ENCODE data around the gene NEDD9. TPM values are rescaled to one million over a fixed set of nuclear protein-coding genes. Genes with fewer than 3 reads are reported as not detected.
A peak's percentile ranks its signal among the peaks of the same experiment; 100 is the strongest.

The NEDD9 gene
- total and polyA plus RNA-seq, 2 of the 13 experiments (the other 11 are each of a cell fraction or from before 2014, with no cell fraction given): 27.1 to 389 TPM

DNA sequence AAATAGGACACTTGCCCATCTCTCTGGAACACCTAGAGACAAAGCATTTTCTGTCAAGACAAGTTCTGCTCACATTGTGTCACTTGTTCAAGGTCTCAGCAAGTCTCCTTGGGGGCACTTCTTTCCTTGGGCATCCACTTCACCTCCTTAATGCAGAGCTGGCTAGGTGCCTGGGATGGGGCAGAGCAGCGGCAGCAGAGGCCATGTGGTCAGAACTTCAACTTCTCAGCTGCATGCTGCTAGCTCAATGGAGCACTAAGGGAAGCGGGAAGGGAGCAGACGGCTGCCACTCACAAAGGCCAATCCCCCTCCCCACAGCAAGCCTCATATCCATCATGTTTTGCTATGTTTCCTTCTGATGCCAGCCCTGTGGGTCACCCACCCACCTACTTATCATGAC lies 31.5 kb downstream of the NEDD9 start (continued):
- no peak for TF ChIP-seq ZNF792 (CRISPR knock-in tag; IDR thresholded peaks at IDR 0.05)
- no peak for TF ChIP-seq THAP11 (CRISPR knock-in tag; IDR thresholded peaks at IDR 0.05)
- TF ChIP-seq, protein P1, sequence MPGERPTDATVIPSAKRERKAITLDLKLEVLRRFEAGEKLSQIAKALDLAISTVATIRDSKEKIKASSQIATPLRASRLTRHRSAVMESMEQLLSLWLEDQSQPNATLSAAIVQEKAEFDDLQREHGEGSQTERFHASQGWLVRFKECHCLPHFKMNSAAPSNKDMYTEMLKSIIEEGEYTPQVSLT (CRISPR knock-in tag; IDR thresholded peaks at IDR 0.05; ENCODE audit: borderline replicate concordance, low read depth): no peak
- no peak for TF ChIP-seq ZSCAN9 (CRISPR knock-in tag; IDR thresholded peaks at IDR 0.05; ENCODE audit: borderline replicate concordance)
- TF ChIP-seq PHF20 (CRISPR knock-in tag; IDR thresholded peaks at IDR 0.05): no peak
- no peak for TF ChIP-seq CREB1 (IDR thresholded peaks at IDR 0.05)
- no peak for TF ChIP-seq CREB1 (CRISPR knock-in tag; IDR thresholded peaks at IDR 0.05)
- TF ChIP-seq NFKB2 (CRISPR knock-in tag; IDR thresholded peaks at IDR 0.05; ENCODE audit: borderline replicate concordance): no peak
- no peak for TF ChIP-seq ZNF709 (CRISPR knock-in tag; IDR thresholded peaks at IDR 0.05)
- TF ChIP-seq JUND (CRISPR knock-in tag; IDR thresholded peaks at IDR 0.05): no peak
- no peak for TF ChIP-seq ZNF83 (CRISPR knock-in tag; IDR thresholded peaks at IDR 0.05; ENCODE audit: borderline replicate concordance)
- no peak for TF ChIP-seq HOXA3 (CRISPR knock-in tag; IDR thresholded peaks at IDR 0.05)
- TF ChIP-seq ZIK1 (CRISPR knock-in tag; IDR thresholded peaks at IDR 0.05; ENCODE audit: borderline replicate concordance, low read depth): no peak
- TF ChIP-seq MIER3 (CRISPR knock-in tag; IDR thresholded peaks at IDR 0.05; ENCODE audit: borderline replicate concordance): no peak
- TF ChIP-seq NBN (conservative IDR thresholded peaks at IDR 0.05): no peak
- TF ChIP-seq ZFY (CRISPR knock-in tag; IDR thresholded peaks at IDR 0.05): no peak
- TF ChIP-seq CHD2 (IDR thresholded peaks at IDR 0.05; ENCODE audit: low read depth, low read length): no peak
- TF ChIP-seq, protein P2, sequence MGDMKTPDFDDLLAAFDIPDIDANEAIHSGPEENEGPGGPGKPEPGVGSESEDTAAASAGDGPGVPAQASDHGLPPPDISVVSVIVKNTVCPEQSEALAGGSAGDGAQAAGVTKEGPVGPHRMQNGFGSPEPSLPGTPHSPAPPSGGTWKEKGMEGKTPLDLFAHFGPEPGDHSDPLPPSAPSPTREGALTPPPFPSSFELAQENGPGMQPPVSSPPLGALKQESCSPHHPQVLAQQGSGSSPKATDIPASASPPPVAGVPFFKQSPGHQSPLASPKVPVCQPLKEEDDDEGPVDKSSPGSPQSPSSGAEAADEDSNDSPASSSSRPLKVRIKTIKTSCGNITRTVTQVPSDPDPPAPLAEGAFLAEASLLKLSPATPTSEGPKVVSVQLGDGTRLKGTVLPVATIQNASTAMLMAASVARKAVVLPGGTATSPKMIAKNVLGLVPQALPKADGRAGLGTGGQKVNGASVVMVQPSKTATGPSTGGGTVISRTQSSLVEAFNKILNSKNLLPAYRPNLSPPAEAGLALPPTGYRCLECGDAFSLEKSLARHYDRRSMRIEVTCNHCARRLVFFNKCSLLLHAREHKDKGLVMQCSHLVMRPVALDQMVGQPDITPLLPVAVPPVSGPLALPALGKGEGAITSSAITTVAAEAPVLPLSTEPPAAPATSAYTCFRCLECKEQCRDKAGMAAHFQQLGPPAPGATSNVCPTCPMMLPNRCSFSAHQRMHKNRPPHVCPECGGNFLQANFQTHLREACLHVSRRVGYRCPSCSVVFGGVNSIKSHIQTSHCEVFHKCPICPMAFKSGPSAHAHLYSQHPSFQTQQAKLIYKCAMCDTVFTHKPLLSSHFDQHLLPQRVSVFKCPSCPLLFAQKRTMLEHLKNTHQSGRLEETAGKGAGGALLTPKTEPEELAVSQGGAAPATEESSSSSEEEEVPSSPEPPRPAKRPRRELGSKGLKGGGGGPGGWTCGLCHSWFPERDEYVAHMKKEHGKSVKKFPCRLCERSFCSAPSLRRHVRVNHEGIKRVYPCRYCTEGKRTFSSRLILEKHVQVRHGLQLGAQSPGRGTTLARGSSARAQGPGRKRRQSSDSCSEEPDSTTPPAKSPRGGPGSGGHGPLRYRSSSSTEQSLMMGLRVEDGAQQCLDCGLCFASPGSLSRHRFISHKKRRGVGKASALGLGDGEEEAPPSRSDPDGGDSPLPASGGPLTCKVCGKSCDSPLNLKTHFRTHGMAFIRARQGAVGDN (CRISPR knock-in tag; IDR thresholded peaks at IDR 0.05): peak; percentile 68
- no peak for TF ChIP-seq ZNF75D (CRISPR knock-in tag; IDR thresholded peaks at IDR 0.05; ENCODE audit: borderline replicate concordance)
- TF ChIP-seq, protein P3, sequence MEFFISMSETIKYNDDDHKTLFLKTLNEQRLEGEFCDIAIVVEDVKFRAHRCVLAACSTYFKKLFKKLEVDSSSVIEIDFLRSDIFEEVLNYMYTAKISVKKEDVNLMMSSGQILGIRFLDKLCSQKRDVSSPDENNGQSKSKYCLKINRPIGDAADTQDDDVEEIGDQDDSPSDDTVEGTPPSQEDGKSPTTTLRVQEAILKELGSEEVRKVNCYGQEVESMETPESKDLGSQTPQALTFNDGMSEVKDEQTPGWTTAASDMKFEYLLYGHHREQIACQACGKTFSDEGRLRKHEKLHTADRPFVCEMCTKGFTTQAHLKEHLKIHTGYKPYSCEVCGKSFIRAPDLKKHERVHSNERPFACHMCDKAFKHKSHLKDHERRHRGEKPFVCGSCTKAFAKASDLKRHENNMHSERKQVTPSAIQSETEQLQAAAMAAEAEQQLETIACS (CRISPR knock-in tag; IDR thresholded peaks at IDR 0.05): no peak
- TF ChIP-seq, protein P4, sequence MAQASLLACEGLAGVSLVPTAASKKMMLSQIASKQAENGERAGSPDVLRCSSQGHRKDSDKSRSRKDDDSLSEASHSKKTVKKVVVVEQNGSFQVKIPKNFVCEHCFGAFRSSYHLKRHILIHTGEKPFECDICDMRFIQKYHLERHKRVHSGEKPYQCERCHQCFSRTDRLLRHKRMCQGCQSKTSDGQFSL (CRISPR knock-in tag; IDR thresholded peaks at IDR 0.05): no peak
- no peak for TF ChIP-seq ZNF335 (CRISPR knock-in tag; IDR thresholded peaks at IDR 0.05)
- TF ChIP-seq FOXK1 (CRISPR knock-in tag; IDR thresholded peaks at IDR 0.05; ENCODE audit: borderline replicate concordance, low read depth): no peak
- no peak for TF ChIP-seq SP4 (CRISPR knock-in tag; IDR thresholded peaks at IDR 0.05)
- no peak for TF ChIP-seq ZNF337 (CRISPR knock-in tag; IDR thresholded peaks at IDR 0.05; ENCODE audit: borderline replicate concordance, low read depth)
- 0 out of 2 replicates have a peak, but pooled peaks have one; percentile 36 for TF ChIP-seq ZNF839 (CRISPR knock-in tag; IDR thresholded peaks at IDR 0.05; ENCODE audit: borderline replicate concordance)
- TF ChIP-seq, protein P5, sequence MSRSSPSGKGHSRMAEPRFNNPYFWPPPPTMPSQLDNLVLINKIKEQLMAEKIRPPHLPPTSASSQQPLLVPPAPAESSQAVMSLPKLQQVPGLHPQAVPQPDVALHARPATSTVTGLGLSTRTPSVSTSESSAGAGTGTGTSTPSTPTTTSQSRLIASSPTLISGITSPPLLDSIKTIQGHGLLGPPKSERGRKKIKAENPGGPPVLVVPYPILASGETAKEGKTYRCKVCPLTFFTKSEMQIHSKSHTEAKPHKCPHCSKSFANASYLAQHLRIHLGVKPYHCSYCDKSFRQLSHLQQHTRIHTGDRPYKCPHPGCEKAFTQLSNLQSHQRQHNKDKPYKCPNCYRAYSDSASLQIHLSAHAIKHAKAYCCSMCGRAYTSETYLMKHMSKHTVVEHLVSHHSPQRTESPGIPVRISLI (CRISPR knock-in tag; IDR thresholded peaks at IDR 0.05; ENCODE audit: borderline replicate concordance): no peak
- no peak for TF ChIP-seq SAP130 (CRISPR knock-in tag; IDR thresholded peaks at IDR 0.05; ENCODE audit: low read depth)

All from HepG2 (cell line).